K562 (cell line): ENCODE results near the gene GABRB1.

Experiments
- CEBPB ChIP-seq: fragments of 450-650 bp; IDR thresholded peaks from 2 replicates; pipeline ENCODE4 v1.6.1; 2016; ENCODE audit warnings: missing genetic modification characterization, missing compliant biosample characterization
- EZH2 ChIP-seq: IDR thresholded peaks from 2 replicates; pipeline ENCODE4 v1.6.1; 2012; ENCODE audit warnings: low read depth, mild to moderate bottlenecking, inconsistent platforms, low read length, borderline replicate concordance
- KLF1 ChIP-seq: fragments of 450-650 bp; IDR thresholded peaks from 2 replicates; pipeline ENCODE4 v1.6.1; 2016; ENCODE audit warnings: missing genetic modification characterization, missing compliant biosample characterization
- MAFK ChIP-seq: IDR thresholded peaks from 2 replicates; pipeline ENCODE4 v1.6.1; 2011; ENCODE audit warnings: low read length, improper control_type of control experiment
- POLR3A ChIP-seq: IDR thresholded peaks from 2 replicates; pipeline ENCODE4 v1.6.1; 2011; ENCODE audit warnings: borderline replicate concordance, mild to moderate bottlenecking, moderate library complexity; ENCODE audit not compliant: insufficient read length, insufficient read depth; ENCODE audit errors: extremely low read depth
- REST ChIP-seq, 2 experiments: fragments of 450-650 bp; formaldehyde crosslinking in 1 of 2; IDR thresholded peaks; 2 replicates each; pipeline versions ENCODE4 v1.4.0 to v1.6.1; 2014 to 2020; ENCODE audit warnings: mild to moderate bottlenecking in 2 of 2, borderline replicate concordance in 1 of 2, low read depth in 1 of 2
- SMARCA4 ChIP-seq: fragments of 450-650 bp; IDR thresholded peaks from 2 replicates; pipeline ENCODE4 v1.6.1; 2016
- SRSF9 ChIP-seq: fragments of 200-400 bp; formaldehyde crosslinking; IDR thresholded peaks from 2 replicates; pipeline ENCODE4 v1.6.1; 2017; ENCODE audit warnings: low read depth, low read length, borderline replicate concordance
- TAF1 ChIP-seq: IDR thresholded peaks from 2 replicates; pipeline ENCODE4 v1.6.1; 2011; ENCODE audit warnings: mild to moderate bottlenecking, low read length, moderate library complexity; ENCODE audit not compliant: insufficient read depth, control insufficient read depth, severe bottlenecking; ENCODE audit errors: extremely low read depth
- XRCC4 ChIP-seq: IDR thresholded peaks from one replicate; pipeline ENCODE4 v1.6.1; 2011; ENCODE audit not compliant: insufficient read depth, insufficient read length; ENCODE audit errors: extremely low read depth
- TF ChIP-seq, protein P1 (sequence below): fragments of 250-450 bp; sonication (Bioruptor Pico); IDR thresholded peaks from 2 replicates; pipeline ENCODE4 v1.5.0; 2020; ENCODE audit warnings: mild to moderate bottlenecking, borderline replicate concordance

- no peak for TF ChIP-seq CEBPB (tag)
- TF ChIP-seq XRCC4: no peak
- TF ChIP-seq, protein P1, sequence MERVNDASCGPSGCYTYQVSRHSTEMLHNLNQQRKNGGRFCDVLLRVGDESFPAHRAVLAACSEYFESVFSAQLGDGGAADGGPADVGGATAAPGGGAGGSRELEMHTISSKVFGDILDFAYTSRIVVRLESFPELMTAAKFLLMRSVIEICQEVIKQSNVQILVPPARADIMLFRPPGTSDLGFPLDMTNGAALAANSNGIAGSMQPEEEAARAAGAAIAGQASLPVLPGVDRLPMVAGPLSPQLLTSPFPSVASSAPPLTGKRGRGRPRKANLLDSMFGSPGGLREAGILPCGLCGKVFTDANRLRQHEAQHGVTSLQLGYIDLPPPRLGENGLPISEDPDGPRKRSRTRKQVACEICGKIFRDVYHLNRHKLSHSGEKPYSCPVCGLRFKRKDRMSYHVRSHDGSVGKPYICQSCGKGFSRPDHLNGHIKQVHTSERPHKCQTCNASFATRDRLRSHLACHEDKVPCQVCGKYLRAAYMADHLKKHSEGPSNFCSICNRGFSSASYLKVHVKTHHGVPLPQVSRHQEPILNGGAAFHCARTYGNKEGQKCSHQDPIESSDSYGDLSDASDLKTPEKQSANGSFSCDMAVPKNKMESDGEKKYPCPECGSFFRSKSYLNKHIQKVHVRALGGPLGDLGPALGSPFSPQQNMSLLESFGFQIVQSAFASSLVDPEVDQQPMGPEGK (CRISPR knock-in tag): no peak
- no peak for TF ChIP-seq REST (IDR thresholded peaks at IDR 0.05; ENCODE audit: borderline replicate concordance)
- no peak for TF ChIP-seq REST (CRISPR knock-in tag; IDR thresholded peaks at IDR 0.05; ENCODE audit: low read depth)
- no peak for TF ChIP-seq MAFK
- TF ChIP-seq POLR3A: no peak
- no peak for TF ChIP-seq SRSF9
- no peak for TF ChIP-seq KLF1 (tag)
- no peak for TF ChIP-seq EZH2
- TF ChIP-seq TAF1: no peak
- TF ChIP-seq SMARCA4: no peak
Measured at GRCh38 chr4:47207555-47207954, 176.2 kb downstream of the GABRB1 start.
